Trophoblast cell (in vitro differentiated cells and primary cell): ENCODE results near the gene AARS1.

Source experiments
- DNase-seq, 2 donors: peaks; one replicate each; pipeline ENCODE4 v3.0.0-alpha.2; 2016
- H2AFZ ChIP-seq: 2 replicates; pipeline ENCODE4 v1.6.1; 2013; ENCODE audit warnings: low read length, moderate library complexity, mild to moderate bottlenecking; ENCODE audit not compliant: insufficient read depth, poor library complexity
- H2AK5ac ChIP-seq: 2 replicates; pipeline ENCODE4 v1.6.1; 2013; ENCODE audit warnings: mild to moderate bottlenecking, low read length
- H2BK120ac ChIP-seq: 2 replicates; pipeline ENCODE4 v1.6.1; 2013; ENCODE audit warnings: low read length, mild to moderate bottlenecking, moderate library complexity; ENCODE audit not compliant: insufficient read depth, poor library complexity
- H2BK12ac ChIP-seq: 2 replicates; pipeline ENCODE4 v1.6.1; 2013; ENCODE audit warnings: mild to moderate bottlenecking, low read length, moderate library complexity
- H2BK5ac ChIP-seq: 2 replicates; pipeline ENCODE4 v1.6.1; 2013; ENCODE audit warnings: low read length, low read depth, moderate library complexity, mild to moderate bottlenecking; ENCODE audit not compliant: poor library complexity
- H3K14ac ChIP-seq: 2 replicates; pipeline ENCODE4 v1.6.1; 2013; ENCODE audit warnings: mild to moderate bottlenecking, low read length
- H3K18ac ChIP-seq: 2 replicates; pipeline ENCODE4 v1.6.1; 2013; ENCODE audit warnings: mild to moderate bottlenecking, low read length
- H3K23ac ChIP-seq: 2 replicates; pipeline ENCODE4 v1.6.1; 2013; ENCODE audit warnings: low read length
- H3K27ac ChIP-seq: 2 replicates; pipeline ENCODE4 v1.5.1; 2013; ENCODE audit warnings: low read depth, mild to moderate bottlenecking, inconsistent platforms, low read length, moderate library complexity
- H3K27me3 ChIP-seq: 2 replicates; pipeline ENCODE4 v1.6.1; 2013; ENCODE audit warnings: inconsistent platforms, mild to moderate bottlenecking, low read length, moderate library complexity; ENCODE audit not compliant: insufficient read depth
- H3K36me3 ChIP-seq, 2 experiments: 1 replicate in 1 of 2; 2 replicates in 1 of 2; pipeline ENCODE4 v1.6.1; 2013; ENCODE audit warnings: low read length in 2 of 2, mild to moderate bottlenecking in 2 of 2, moderate library complexity in 1 of 2; ENCODE audit not compliant: insufficient read depth in 2 of 2, control insufficient read depth in 1 of 2
- H3K4ac ChIP-seq: 2 replicates; pipeline ENCODE4 v1.6.1; 2013; ENCODE audit warnings: low read depth, mild to moderate bottlenecking, low read length, moderate library complexity
- H3K4me1 ChIP-seq, 2 experiments: 1 replicate in 1 of 2; 2 replicates in 1 of 2; pipeline ENCODE4 v1.6.1; 2013; ENCODE audit warnings: low read length in 2 of 2, mild to moderate bottlenecking in 2 of 2, moderate library complexity in 1 of 2; ENCODE audit not compliant: insufficient read depth in 2 of 2, control insufficient read depth in 1 of 2
- H3K4me2 ChIP-seq: 2 replicates; pipeline ENCODE4 v1.6.1; 2013; ENCODE audit warnings: inconsistent platforms, mild to moderate bottlenecking, low read length, moderate library complexity
- H3K4me3 ChIP-seq: 2 replicates; pipeline ENCODE4 v1.5.1; 2013; ENCODE audit warnings: mild to moderate bottlenecking, low read depth, low read length, inconsistent platforms
- H3K79me1 ChIP-seq: one replicate; pipeline ENCODE4 v1.6.1; 2013; ENCODE audit warnings: low read length
- H3K79me2 ChIP-seq: 2 replicates; pipeline ENCODE4 v1.6.1; 2013; ENCODE audit warnings: low read length, mild to moderate bottlenecking; ENCODE audit not compliant: control insufficient read depth, insufficient read depth, poor library complexity
- H3K9ac ChIP-seq: 2 replicates; pipeline ENCODE4 v1.6.1; 2013; ENCODE audit warnings: mild to moderate bottlenecking, low read length
- H3K9me3 ChIP-seq: 2 replicates; pipeline ENCODE4 v1.6.1; 2013; ENCODE audit warnings: low read depth, mild to moderate bottlenecking, control low read depth, inconsistent platforms, low read length; ENCODE audit not compliant: insufficient read depth
- H4K12ac ChIP-seq: 2 replicates; pipeline ENCODE4 v1.6.1; 2013; ENCODE audit warnings: low read depth, mild to moderate bottlenecking, low read length, moderate library complexity
- H4K8ac ChIP-seq: 2 replicates; pipeline ENCODE4 v1.6.1; 2013; ENCODE audit warnings: low read depth, mild to moderate bottlenecking, low read length, moderate library complexity
- H4K91ac ChIP-seq: one replicate; pipeline ENCODE4 v1.6.1; 2013; ENCODE audit warnings: low read depth, mild to moderate bottlenecking, low read length, moderate library complexity
- WGBS: extraction: QIAGEN DNeasy Blood & Tissue Kit; methylation state at CpG from one replicate; pipeline ENCODE4 v1.1.7; 2013; ENCODE audit warnings: missing lambda C conversion rate; ENCODE audit not compliant: insufficient read length, insufficient coverage; ENCODE audit errors: extremely low coverage; 5-methylcytosine and 5-hydroxymethylcytosine counted together

Gene AARS1

GRCh38 chr16:70306880-70307279 lies 17.6 kb upstream of the AARS1 start:
- H3K27ac ChIP-seq = no peak overlapping the region
- H3K36me3 ChIP-seq = peaks cover 0 to 2% of the 10 kb centered on the region in 2 experiments
- H3K27me3 ChIP-seq = no peaks in the 10 kb centered on the region
- no peaks in the 10 kb centered on the region for H3K9me3 ChIP-seq
- H3K4ac ChIP-seq = no peak overlapping the region
- H2BK12ac ChIP-seq = no peak overlapping the region
- peaks cover 0 to 4% of the 10 kb centered on the region in 2 experiments for H3K4me1 ChIP-seq
- H2BK5ac ChIP-seq = no peak overlapping the region
- no peak overlapping the region for H3K9ac ChIP-seq
- H3K4me3 ChIP-seq = no peak overlapping the region
- no peaks in the 10 kb centered on the region for H3K79me2 ChIP-seq
- no CpG with 5 or more reads among the region's 2 CpGs for WGBS
- H4K91ac ChIP-seq = no peak overlapping the region
- no peak overlapping the region for H3K14ac ChIP-seq
- H3K23ac ChIP-seq = no peak overlapping the region
- no peak overlapping the region for H2AFZ ChIP-seq
- no peak overlapping the region for H4K8ac ChIP-seq
- no peak overlapping the region for H2AK5ac ChIP-seq
- DNase-seq = no peak
- no peak overlapping the region for H3K18ac ChIP-seq
- H3K4me2 ChIP-seq = no peak overlapping the region
- H4K12ac ChIP-seq = no peak overlapping the region
- no peak overlapping the region for H2BK120ac ChIP-seq
- H3K79me1 ChIP-seq = no peaks in the 10 kb centered on the region

- H3K14ac ChIP-seq = no peak overlapping the region
- no peak overlapping the region for H3K23ac ChIP-seq
- H3K9me3 ChIP-seq = no peaks in the 10 kb centered on the region
- H3K4ac ChIP-seq = no peak overlapping the region
- DNase-seq = peak in 1 of 2 donors; percentile 30
- no peaks in the 10 kb centered on the region for H3K27me3 ChIP-seq
- no peak overlapping the region for H4K8ac ChIP-seq
- H2AFZ ChIP-seq = no peak overlapping the region
- no peak overlapping the region for H3K18ac ChIP-seq
- WGBS = no CpG with 5 or more reads among the region's 3 CpGs
- H2BK12ac ChIP-seq = no peak overlapping the region
- H4K12ac ChIP-seq = no peak overlapping the region
- no peak overlapping the region for H3K4me2 ChIP-seq
- no peaks in the 10 kb centered on the region for H3K79me1 ChIP-seq
- H4K91ac ChIP-seq = no peak overlapping the region
- H3K36me3 ChIP-seq = peaks cover 2 to 4% of the 10 kb centered on the region in 2 experiments
- H3K4me1 ChIP-seq = peaks cover 0 to 4% of the 10 kb centered on the region in 2 experiments
- H3K27ac ChIP-seq = no peak overlapping the region
- no peak overlapping the region for H2AK5ac ChIP-seq
- H2BK5ac ChIP-seq = no peak overlapping the region
- no peak overlapping the region for H3K4me3 ChIP-seq
- no peak overlapping the region for H3K9ac ChIP-seq
- H2BK120ac ChIP-seq = no peak overlapping the region
- H3K79me2 ChIP-seq = peaks cover 2% of the 10 kb centered on the region
Observed at GRCh38 chr16:70304892-70305448, 15.7 kb upstream of the AARS1 start.

- Histone ChIP-seq H3K79me1 (peaks cover 7% of the 10 kb centered on the region), H2AK5ac (no peak overlapping the region), H2AFZ (no peak overlapping the region), H3K4ac (no peak overlapping the region), H3K9me3 (no peaks in the 10 kb centered on the region), H3K23ac (no peak overlapping the region), H3K4me2 (no peak overlapping the region), H2BK5ac (no peak overlapping the region), H2BK120ac (no peak overlapping the region), H4K91ac (no peak overlapping the region), H3K4me3 (no peak overlapping the region), H4K8ac (no peak overlapping the region), H3K14ac (no peak overlapping the region), H3K9ac (no peak overlapping the region), H3K27me3 (no peaks in the 10 kb centered on the region), H4K12ac (no peak overlapping the region), H2BK12ac (no peak overlapping the region), H3K36me3 (peaks cover 2 to 4% of the 10 kb centered on the region in 2 experiments), H3K18ac (no peak overlapping the region), H3K27ac (no peak overlapping the region), H3K4me1 (peaks cover 0 to 10% of the 10 kb centered on the region in 2 experiments), H3K79me2 (peaks cover 7% of the 10 kb centered on the region)
- DNase-seq = no peak
- WGBS = no CpG with 5 or more reads among the region's 1 CpG
Observed at GRCh38 chr16:70302745-70303144, 13.4 kb upstream of the AARS1 start.

- Histone ChIP-seq H3K4me3 (no peak overlapping the region), H3K18ac (no peak overlapping the region), H4K12ac (no peak overlapping the region), H2BK5ac (no peak overlapping the region), H3K4me1 (peaks cover 0 to 10% of the 10 kb centered on the region in 2 experiments), H3K27ac (no peak overlapping the region), H3K14ac (no peak overlapping the region), H3K9me3 (no peaks in the 10 kb centered on the region), H4K8ac (no peak overlapping the region), H3K4ac (no peak overlapping the region), H2AK5ac (no peak overlapping the region), H3K23ac (no peak overlapping the region), H3K27me3 (no peaks in the 10 kb centered on the region), H2BK12ac (no peak overlapping the region), H3K79me1 (peaks cover 7% of the 10 kb centered on the region), H3K9ac (no peak overlapping the region), H3K36me3 (peaks cover 2 to 4% of the 10 kb centered on the region in 2 experiments), H3K79me2 (peaks cover 7% of the 10 kb centered on the region), H2BK120ac (no peak overlapping the region), H4K91ac (no peak overlapping the region), H2AFZ (no peak overlapping the region), H3K4me2 (no peak overlapping the region)
- no peak for DNase-seq
- no CpG with 5 or more reads among the region's 1 CpG for whole genome bisulfite sequencing
Observed at GRCh38 chr16:70301121-70301520, 11.8 kb upstream of the AARS1 start.
